OCI-LY3 (cell line): ENCODE results near the gene TOMM7.

ENCODE experiments used
- EZH2phosphoT487 ChIP-seq: fragments of 200-600 bp; shearing (Covaris generic); IDR thresholded peaks from 2 replicates; pipeline ENCODE4 v1.6.1; 2018; ENCODE audit warnings: antibody characterized with exemption, mixed run types, low read depth
- TF ChIP-seq, protein P1 (sequence below): fragments of 200-600, 300-600 bp; sonication (generic); IDR thresholded peaks from 2 replicates; pipeline ENCODE4 v1.5.1; 2014; ENCODE audit warnings: antibody characterized with exemption, low read length, low read depth

DNA sequence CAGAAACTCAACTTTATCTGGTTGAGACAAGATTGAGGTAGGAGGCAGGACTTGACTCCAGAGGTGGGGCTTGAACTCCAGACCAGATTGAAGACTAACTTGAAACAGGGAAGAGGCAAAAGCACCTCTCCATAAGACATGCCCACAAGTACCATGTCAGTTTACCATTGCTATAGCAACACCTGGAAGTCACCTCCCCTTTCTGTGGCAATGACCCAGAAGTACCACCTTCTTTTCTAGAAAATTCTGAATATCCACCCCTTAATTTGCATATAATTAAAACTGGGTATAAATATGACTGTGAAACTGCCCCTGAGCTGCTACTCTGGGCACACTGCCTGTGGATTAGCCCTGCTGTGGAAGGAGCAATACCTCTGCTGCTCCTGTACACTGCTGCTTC, 4.9 kb upstream of the TOMM7 start:
- no peak for TF ChIP-seq EZH2phosphoT487
- TF ChIP-seq, protein P1, sequence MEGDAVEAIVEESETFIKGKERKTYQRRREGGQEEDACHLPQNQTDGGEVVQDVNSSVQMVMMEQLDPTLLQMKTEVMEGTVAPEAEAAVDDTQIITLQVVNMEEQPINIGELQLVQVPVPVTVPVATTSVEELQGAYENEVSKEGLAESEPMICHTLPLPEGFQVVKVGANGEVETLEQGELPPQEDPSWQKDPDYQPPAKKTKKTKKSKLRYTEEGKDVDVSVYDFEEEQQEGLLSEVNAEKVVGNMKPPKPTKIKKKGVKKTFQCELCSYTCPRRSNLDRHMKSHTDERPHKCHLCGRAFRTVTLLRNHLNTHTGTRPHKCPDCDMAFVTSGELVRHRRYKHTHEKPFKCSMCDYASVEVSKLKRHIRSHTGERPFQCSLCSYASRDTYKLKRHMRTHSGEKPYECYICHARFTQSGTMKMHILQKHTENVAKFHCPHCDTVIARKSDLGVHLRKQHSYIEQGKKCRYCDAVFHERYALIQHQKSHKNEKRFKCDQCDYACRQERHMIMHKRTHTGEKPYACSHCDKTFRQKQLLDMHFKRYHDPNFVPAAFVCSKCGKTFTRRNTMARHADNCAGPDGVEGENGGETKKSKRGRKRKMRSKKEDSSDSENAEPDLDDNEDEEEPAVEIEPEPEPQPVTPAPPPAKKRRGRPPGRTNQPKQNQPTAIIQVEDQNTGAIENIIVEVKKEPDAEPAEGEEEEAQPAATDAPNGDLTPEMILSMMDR = no peak
